ENCODE measurements around the gene DNM2.

DNA sequence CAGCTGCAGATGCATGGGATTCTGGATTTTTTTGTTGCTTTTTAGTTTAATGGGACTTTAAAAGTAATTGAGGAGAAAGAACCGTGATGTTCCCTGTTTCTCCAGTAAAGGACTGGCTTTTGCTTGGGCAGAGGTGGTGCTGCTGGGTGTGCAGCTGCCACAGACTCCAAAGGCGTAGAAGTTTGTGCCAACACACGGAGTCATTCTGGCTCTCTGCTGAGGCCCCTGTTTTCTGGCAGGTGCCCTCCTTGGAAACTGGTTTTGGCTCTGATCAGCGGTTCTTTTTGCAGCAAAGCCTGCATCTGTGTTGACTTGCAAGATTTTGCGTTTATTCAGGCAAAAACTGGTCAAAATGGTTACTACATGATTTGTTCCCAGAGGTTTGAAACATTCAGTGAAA lies 32.7 kb upstream of the DNM2 start:
- TF ChIP-seq ZNF776 (CRISPR knock-in tag; IDR thresholded peaks at IDR 0.05) (no peak), CREM (IDR thresholded peaks at IDR 0.05) (no peak), CREM (CRISPR knock-in tag; IDR thresholded peaks at IDR 0.05) (no peak), MED8 (CRISPR knock-in tag; IDR thresholded peaks at IDR 0.05; ENCODE audit: insufficient replicate concordance) (no peak), SMARCE1 (IDR thresholded peaks at IDR 0.05; ENCODE audit: borderline replicate concordance) (no peak), POLR2A (IDR thresholded peaks at IDR 0.05; ENCODE audit: insufficient read depth in 1 of 2, low read depth in 2 of 2, low read length in 2 of 2) (no peak), NFE2L1 (CRISPR knock-in tag; IDR thresholded peaks at IDR 0.05; ENCODE audit: borderline replicate concordance) (no peak)
- TF ChIP-seq, protein P1, sequence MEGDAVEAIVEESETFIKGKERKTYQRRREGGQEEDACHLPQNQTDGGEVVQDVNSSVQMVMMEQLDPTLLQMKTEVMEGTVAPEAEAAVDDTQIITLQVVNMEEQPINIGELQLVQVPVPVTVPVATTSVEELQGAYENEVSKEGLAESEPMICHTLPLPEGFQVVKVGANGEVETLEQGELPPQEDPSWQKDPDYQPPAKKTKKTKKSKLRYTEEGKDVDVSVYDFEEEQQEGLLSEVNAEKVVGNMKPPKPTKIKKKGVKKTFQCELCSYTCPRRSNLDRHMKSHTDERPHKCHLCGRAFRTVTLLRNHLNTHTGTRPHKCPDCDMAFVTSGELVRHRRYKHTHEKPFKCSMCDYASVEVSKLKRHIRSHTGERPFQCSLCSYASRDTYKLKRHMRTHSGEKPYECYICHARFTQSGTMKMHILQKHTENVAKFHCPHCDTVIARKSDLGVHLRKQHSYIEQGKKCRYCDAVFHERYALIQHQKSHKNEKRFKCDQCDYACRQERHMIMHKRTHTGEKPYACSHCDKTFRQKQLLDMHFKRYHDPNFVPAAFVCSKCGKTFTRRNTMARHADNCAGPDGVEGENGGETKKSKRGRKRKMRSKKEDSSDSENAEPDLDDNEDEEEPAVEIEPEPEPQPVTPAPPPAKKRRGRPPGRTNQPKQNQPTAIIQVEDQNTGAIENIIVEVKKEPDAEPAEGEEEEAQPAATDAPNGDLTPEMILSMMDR (CRISPR knock-in tag; IDR thresholded peaks at IDR 0.05): no peak
- TF ChIP-seq, protein P2, sequence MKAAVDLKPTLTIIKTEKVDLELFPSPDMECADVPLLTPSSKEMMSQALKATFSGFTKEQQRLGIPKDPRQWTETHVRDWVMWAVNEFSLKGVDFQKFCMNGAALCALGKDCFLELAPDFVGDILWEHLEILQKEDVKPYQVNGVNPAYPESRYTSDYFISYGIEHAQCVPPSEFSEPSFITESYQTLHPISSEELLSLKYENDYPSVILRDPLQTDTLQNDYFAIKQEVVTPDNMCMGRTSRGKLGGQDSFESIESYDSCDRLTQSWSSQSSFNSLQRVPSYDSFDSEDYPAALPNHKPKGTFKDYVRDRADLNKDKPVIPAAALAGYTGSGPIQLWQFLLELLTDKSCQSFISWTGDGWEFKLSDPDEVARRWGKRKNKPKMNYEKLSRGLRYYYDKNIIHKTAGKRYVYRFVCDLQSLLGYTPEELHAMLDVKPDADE (CRISPR knock-in tag; IDR thresholded peaks at IDR 0.05): no peak

All from HepG2 (cell line).